Left ventricle myocardium inferior (tissue), 1 donor: Measurements from ENCODE around the gene CCDC33. TPM values are rescaled to one million over a fixed set of nuclear protein-coding genes. Genes with fewer than 3 reads are reported as not detected.

Experiments
- DNase-seq: peaks from one replicate; pipeline ENCODE4 v3.0.0-alpha.2; 2020
- H3K27ac ChIP-seq: fragments of 200-600 bp; replicated peaks from 2 replicates; pipeline ENCODE4 v1.8.0; 2021
- H3K27me3 ChIP-seq: fragments of 200-600 bp; 2 replicates; pipeline ENCODE4 v1.8.0; 2021; ENCODE audit warnings: low read depth
- H3K36me3 ChIP-seq: fragments of 200-600 bp; 2 replicates; pipeline ENCODE4 v1.8.0; 2021
- H3K4me1 ChIP-seq: fragments of 200-600 bp; 2 replicates; pipeline ENCODE4 v1.8.0; 2021
- H3K4me3 ChIP-seq: fragments of 200-600 bp; 2 replicates; pipeline ENCODE4 v1.8.0; 2021; ENCODE audit warnings: mild to moderate bottlenecking, moderate library complexity
- H3K9me3 ChIP-seq: fragments of 200-600 bp; replicated peaks from 2 replicates; pipeline ENCODE4 v1.8.0; 2021
- intact Hi-C: fragments of 100-400 bp; cut with micrococcal nuclease; formaldehyde crosslinking; loops from one replicate; pipeline ENCODE4 v1.11.0; 2022
- total RNA-seq: library from RNA; stranded (reverse); fragmentation: NEBNext Ultra II Directional; extraction: Animal tissue kit (Norgen Biotek cat#: 25700); gene quantifications from one replicate; pipeline ENCODE4 v1.2.1, GENCODE V29; 2021
- TF ChIP-seq, protein P1 (sequence below): fragments of 200-600 bp; IDR thresholded peaks from 2 replicates; pipeline ENCODE4 v1.8.0; 2021; ENCODE audit warnings: antibody characterized with exemption, mild to moderate bottlenecking, borderline replicate concordance
- donor health status: DM: no; HTN: yes; CAD: no; lungs with severe emphysema.

Gene CCDC33
- total RNA-seq, 1 donor from 2014 or later: 0.11 TPM

DNA sequence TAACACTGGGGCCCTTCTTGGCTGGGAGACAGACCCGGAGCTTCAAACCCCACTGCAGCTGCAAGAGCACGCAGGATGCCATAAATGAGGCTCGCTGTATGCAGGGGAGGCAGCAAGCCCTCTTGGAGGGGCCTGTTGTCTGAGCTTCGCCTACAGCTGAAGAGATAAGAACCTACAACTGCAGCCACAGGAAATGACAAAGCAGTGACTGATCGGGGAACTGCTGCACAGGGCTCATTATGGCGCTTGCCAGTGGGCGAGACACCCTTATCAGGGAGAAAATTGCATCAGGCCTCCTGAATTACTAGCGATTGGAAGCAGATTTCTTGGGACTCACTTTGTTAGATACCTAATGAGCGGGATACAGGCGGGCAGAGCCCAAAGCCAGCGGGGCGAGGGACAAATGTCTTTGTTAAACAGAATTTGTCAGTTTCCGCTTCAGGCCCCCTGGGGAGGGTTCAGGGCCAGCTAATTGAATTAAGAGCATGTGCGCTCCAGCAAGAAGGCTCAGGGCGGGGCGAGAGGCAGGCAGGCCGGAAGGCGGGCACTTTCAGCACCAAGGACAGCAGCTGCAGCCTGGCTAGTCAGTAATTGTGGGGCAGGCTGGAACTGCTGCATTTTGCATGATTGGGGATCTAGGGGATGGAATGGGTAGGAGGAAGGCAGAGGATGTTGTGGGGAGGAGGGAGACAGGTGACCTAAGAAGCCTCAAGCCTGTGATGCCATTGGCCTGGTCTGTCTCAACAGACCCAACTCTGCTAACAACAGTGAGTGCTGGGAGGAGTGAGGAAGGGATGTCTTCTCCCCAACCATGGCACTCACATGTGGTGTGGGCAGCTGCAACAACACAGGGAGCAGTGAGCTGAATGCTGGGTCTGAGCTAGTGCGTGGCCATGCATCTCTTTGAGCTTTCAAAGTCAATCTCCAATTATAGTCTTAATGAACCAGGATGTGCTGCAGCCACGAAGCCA is 55.3 kb downstream of the CCDC33 start:
- Histone ChIP-seq H3K27ac (no peak overlapping the region), H3K4me3 (no peak overlapping the region), H3K9me3 (no peaks in the 10 kb centered on the region), H3K27me3 (peaks cover 52% of the 10 kb centered on the region), H3K36me3 (no peaks in the 10 kb centered on the region), H3K4me1 (peaks cover 6% of the 10 kb centered on the region)
- intact Hi-C loops: no loop called here
- TF ChIP-seq, protein P1, sequence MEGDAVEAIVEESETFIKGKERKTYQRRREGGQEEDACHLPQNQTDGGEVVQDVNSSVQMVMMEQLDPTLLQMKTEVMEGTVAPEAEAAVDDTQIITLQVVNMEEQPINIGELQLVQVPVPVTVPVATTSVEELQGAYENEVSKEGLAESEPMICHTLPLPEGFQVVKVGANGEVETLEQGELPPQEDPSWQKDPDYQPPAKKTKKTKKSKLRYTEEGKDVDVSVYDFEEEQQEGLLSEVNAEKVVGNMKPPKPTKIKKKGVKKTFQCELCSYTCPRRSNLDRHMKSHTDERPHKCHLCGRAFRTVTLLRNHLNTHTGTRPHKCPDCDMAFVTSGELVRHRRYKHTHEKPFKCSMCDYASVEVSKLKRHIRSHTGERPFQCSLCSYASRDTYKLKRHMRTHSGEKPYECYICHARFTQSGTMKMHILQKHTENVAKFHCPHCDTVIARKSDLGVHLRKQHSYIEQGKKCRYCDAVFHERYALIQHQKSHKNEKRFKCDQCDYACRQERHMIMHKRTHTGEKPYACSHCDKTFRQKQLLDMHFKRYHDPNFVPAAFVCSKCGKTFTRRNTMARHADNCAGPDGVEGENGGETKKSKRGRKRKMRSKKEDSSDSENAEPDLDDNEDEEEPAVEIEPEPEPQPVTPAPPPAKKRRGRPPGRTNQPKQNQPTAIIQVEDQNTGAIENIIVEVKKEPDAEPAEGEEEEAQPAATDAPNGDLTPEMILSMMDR: no peak
- DNase-seq: peak; percentile 82

DNA sequence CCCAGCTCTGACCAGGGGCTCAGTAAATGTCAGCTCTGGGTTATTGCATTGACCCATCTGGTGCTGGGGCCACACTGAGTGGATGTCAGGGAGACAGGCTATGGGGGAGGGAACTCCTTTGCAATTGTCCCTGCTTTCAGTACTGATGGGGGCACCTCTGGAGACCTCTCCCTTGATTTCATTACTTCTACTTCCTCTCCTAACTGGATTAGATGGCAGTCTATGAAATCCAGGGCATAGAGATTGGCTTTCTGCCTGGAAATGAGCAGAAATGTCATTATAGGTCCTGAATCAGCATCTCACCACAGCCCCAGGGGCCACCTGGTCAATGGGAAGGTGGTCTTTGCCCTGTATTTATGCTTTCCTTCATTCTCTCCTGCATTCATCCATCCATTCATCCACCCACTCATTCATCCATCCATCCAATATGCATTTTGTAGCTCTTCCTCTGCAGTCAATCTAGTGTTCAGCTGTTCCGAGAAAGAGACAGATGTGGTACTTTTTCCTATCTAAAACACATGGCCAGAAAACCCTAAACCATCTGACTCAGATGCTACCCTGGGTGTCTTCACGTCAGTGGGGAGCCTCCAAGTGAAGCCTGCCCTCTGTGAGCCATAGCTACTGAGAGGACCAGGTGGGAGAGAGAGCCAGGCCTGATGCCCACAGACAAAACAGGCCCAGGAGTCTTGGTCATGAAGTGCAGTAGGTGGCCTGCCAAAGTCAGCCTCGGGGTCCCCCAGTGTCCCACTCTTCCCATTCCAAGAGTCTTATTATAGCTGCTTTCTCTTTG is 57.1 kb downstream of the CCDC33 start:
- Histone ChIP-seq H3K4me1 (peaks cover 6% of the 10 kb centered on the region), H3K4me3 (no peak overlapping the region), H3K27ac (no peak overlapping the region), H3K9me3 (no peaks in the 10 kb centered on the region), H3K27me3 (peaks cover 57% of the 10 kb centered on the region), H3K36me3 (no peaks in the 10 kb centered on the region)
- DNase-seq: no peak
- intact Hi-C loops: no loop called here
- TF ChIP-seq, protein P1: no peak

DNA sequence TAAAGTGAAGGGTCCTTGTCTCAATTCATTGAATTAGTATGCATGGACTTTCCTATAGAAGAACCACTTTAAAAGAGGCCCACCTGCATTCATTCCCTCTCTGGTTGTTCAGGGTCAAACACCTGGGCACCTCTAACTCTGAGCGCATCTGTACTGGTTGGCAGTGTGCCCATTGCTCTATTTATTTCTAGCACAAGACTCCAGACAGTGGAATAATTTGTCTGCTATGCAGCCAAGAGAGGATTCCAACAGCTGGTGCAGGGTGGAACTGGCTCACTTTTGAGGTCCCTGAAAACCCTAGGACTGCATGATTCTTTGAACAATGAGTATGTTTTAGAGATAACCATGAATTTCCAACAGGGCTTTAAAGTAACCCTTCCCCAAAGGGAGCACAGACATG is 57.9 kb downstream of the CCDC33 start:
- no peaks in the 10 kb centered on the region for H3K9me3 ChIP-seq
- H3K4me1 ChIP-seq: peaks cover 6% of the 10 kb centered on the region
- no peak overlapping the region for H3K27ac ChIP-seq
- intact Hi-C loops: no loop called here
- peaks cover 61% of the 10 kb centered on the region for H3K27me3 ChIP-seq
- no peak for DNase-seq
- TF ChIP-seq, protein P1: no peak
- no peaks in the 10 kb centered on the region for H3K36me3 ChIP-seq
- no peak overlapping the region for H3K4me3 ChIP-seq

DNA sequence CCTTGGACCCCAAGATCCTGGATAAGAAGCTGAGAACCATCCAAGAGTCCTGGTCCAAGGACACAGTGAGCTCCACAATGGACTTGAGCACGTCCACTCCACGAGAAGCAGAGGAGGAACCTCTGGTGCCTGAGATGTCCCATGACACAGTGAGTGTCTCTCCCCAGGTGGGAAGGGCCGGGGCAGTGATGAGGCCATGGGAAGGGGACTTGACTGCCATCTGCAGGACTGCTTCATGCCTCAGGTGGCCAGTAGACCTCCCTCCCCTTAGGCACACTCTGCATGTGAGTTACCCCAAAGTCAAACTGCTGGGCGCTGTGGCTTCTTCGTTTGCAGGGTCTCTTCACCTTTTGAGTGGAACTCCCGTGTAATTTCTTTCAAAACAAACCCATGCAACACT is 59.7 kb downstream of the CCDC33 start:
- no peaks in the 10 kb centered on the region for H3K36me3 ChIP-seq
- no peaks in the 10 kb centered on the region for H3K9me3 ChIP-seq
- TF ChIP-seq, protein P1: peak; percentile 24
- DNase-seq: no peak
- H3K27me3 ChIP-seq: peaks cover 75% of the 10 kb centered on the region
- no peak overlapping the region for H3K27ac ChIP-seq
- peaks cover 6% of the 10 kb centered on the region for H3K4me1 ChIP-seq
- no peak overlapping the region for H3K4me3 ChIP-seq
- intact Hi-C loops: no loop called here

DNA sequence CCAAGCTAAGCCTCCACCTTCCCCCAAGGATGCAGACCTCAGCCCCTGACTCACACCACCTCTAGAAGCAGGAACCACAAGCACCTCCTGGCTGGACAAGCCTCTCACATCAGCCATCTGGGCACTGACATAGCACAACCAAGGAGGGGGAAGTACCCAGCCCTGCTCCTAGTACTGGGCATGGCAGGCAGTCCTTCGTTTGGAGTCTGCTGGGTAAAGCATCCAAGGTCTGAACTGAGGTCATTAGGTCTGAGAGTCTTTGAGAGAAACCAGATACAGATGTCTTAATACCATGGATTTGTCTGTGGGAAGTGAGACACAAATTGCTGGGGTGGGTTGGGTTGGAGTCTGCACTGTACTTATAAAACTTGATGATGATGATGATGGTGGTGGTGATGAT is 61.8 kb downstream of the CCDC33 start:
- peaks cover 89% of the 10 kb centered on the region for H3K27me3 ChIP-seq
- intact Hi-C loops: no loop called here

More for the DNA sequence above, 61.8 kb downstream of the CCDC33 start:
- H3K4me1 ChIP-seq: peaks cover 4% of the 10 kb centered on the region
- no peaks in the 10 kb centered on the region for H3K36me3 ChIP-seq
- TF ChIP-seq, protein P1: no peak
- DNase-seq: no peak
- no peaks in the 10 kb centered on the region for H3K9me3 ChIP-seq
- H3K27ac ChIP-seq: no peak overlapping the region
- no peak overlapping the region for H3K4me3 ChIP-seq
